Lower leg skin (tissue), 4 donors: ENCODE data around the gene CAMTA1. TPM values are rescaled to one million over a fixed set of nuclear protein-coding genes. Genes with fewer than 3 reads are reported as not detected.

Experiments used
- DNase-seq, 2 donors: peaks; one replicate each; pipeline ENCODE4 v3.0.0-alpha.2; 2019; ENCODE audit warnings: low spot score in 2 of 2
- H3K4me3 ChIP-seq: fragments of 200-600 bp; sonication (generic); 2 replicates; pipeline ENCODE4 v1.5.1; 2017; ENCODE audit warnings: mild to moderate bottlenecking, low read depth; ENCODE audit not compliant: poor library complexity, severe bottlenecking
- POLR2A ChIP-seq, 2 donors: fragments of 450-650 bp; IDR thresholded peaks; one replicate each; pipeline ENCODE4 v1.6.1; 2016 to 2017; ENCODE audit warnings: antibody characterized with exemption in 2 of 2, mild to moderate bottlenecking in 1 of 2, moderate library complexity in 1 of 2
- WGBS, 2 donors: methylation state at CpG; one replicate each; pipeline ENCODE4 v1.1.5; 2018; 5-methylcytosine and 5-hydroxymethylcytosine counted together
- intact Hi-C: fragments of 100-400 bp; cut with DNase I; formaldehyde crosslinking; loops from one replicate; pipeline ENCODE4 v1.15.0; 2023; ENCODE audit warnings: low total_unique reads
- total RNA-seq, 4 donors: library from RNA; depleted of rRNA; stranded (reverse); fragments of >200 nt; gene quantifications; one replicate each; pipeline ENCODE4 v1.1.0, GENCODE V29; 2016
- TF ChIP-seq, protein P1 (sequence below), 3 donors: fragments of 450-650 bp; IDR thresholded peaks; one replicate each; pipeline ENCODE4 v1.5.1; 2016; ENCODE audit warnings: antibody characterized with exemption in 3 of 3, mild to moderate bottlenecking in 3 of 3, moderate library complexity in 2 of 3

Gene CAMTA1
- total RNA-seq, 4 donors from 2014 or later: 24.4 to 52.3 (median 32.9) TPM

DNA sequence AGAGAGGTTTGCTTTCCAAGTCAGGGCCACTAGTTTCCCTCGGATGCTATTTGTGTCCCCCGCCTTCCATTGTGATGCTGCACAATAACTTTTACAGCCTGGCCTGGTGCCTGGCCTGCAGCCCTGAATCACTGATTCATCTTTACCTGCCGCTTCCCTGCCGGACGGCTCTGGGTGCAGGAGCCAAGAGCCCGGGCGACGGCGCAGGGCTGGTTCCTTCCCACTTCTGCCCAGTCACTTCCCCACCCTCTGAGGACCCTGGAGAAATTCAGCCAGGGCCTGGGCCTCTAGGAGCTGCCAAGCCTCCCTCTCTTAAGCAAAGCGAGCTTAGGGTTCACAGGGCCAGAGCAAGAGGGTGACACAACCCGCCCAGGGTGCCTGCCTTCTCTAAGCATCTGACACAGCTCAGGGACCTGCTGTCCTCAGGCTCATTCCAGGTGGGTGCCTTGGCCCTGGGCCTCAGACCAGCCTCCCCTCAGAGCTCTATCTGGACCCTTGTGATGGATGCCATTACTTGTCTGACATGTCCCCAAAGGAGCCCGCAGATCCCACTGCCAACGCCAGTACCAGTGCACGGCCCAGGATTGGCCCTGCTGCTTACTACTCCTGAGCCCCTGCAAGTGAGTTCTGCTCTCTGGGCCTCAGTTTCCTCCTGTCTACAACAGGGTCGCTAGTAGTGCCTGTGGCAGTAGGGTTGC, 604.8 kb downstream of the CAMTA1 start:
- peak; percentile 11 to 83 for DNase-seq
- WGBS, 2 donors: 60 to 73% methylated on average over 11 to 15 of the region's 15 CpGs
- H3K4me3 ChIP-seq: no peak overlapping the region
- TF ChIP-seq POLR2A (IDR thresholded peaks at IDR 0.05): no peak
- TF ChIP-seq, protein P1, sequence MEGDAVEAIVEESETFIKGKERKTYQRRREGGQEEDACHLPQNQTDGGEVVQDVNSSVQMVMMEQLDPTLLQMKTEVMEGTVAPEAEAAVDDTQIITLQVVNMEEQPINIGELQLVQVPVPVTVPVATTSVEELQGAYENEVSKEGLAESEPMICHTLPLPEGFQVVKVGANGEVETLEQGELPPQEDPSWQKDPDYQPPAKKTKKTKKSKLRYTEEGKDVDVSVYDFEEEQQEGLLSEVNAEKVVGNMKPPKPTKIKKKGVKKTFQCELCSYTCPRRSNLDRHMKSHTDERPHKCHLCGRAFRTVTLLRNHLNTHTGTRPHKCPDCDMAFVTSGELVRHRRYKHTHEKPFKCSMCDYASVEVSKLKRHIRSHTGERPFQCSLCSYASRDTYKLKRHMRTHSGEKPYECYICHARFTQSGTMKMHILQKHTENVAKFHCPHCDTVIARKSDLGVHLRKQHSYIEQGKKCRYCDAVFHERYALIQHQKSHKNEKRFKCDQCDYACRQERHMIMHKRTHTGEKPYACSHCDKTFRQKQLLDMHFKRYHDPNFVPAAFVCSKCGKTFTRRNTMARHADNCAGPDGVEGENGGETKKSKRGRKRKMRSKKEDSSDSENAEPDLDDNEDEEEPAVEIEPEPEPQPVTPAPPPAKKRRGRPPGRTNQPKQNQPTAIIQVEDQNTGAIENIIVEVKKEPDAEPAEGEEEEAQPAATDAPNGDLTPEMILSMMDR (IDR thresholded peaks at IDR 0.05): no peak
- intact Hi-C loops: no loop called here

DNA sequence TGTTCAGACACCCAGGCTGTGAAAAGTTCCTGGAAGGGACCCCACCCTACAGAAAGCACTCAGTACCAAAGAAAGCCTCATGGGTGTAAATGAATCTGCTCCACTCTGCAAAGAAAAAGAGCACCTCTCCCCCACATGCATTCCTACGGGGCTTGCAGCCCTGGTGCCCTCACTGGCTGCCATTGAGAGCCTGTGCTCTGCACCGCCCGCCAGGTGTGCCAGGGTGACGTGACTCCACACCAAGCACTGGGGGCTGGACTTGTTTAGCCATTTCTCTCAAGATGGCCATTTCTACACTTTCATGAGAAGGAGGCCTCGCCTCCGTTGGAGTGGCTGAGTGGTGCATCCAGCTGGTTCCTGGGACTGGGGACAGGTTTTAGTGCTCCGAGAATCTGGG, 605.3 kb downstream of the CAMTA1 start:
- DNase-seq: peak in 1 of 2 donors; percentile 56
- TF ChIP-seq POLR2A (IDR thresholded peaks at IDR 0.05): no peak
- TF ChIP-seq, protein P1 (IDR thresholded peaks at IDR 0.05): no peak
- intact Hi-C loops: no loop called here
- no peak overlapping the region for H3K4me3 ChIP-seq
- WGBS, 2 donors: 81 to 91% methylated on average over 7 of the region's 7 CpGs

DNA sequence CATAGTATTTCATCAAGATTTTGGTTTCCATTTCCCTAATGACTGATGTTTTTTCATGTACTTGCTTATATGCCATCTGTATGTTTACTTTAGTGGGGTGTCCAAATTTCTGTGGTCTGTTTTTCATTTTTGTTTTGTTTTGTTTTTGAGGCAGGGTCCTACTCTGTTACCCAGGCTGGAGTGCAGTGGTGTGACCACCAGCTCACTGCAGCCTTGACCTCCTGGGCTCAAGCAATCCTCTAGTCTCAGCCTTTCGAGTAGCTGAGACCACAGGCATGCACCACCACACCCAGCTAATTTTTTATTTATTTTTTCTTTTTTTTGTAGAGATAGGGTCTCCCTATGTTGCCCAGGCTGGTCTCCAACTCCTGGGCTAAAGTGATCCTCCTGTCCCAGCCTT, 607.9 kb downstream of the CAMTA1 start:
- peak in 1 of 2 donors; percentile 36 for DNase-seq
- intact Hi-C loops: no loop called here
- TF ChIP-seq POLR2A (IDR thresholded peaks at IDR 0.05): no peak
- TF ChIP-seq, protein P1 (IDR thresholded peaks at IDR 0.05): no peak

DNA sequence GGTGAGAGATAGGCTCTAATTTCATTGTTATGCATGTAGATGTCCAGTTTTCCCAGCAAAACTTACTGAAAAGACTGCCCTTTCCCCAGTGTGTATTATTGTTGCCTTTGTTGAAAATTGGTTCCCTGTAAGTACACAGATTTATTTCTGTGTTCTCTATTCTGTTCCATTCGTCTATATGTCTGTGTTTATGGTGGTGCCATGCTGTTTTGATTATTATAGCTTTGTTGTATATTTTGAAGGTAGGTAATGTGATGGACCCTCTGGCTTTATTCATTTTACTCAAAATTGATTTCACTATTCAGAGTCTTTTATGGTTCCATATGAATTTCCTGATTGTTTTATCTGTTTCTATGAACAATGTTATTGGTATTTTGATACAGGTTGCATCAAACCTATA, 610.0 kb downstream of the CAMTA1 start:
- DNase-seq: no peak
- intact Hi-C loops: no loop called here
- no peak overlapping the region for H3K4me3 ChIP-seq
- WGBS, 2 donors: 82 to 87% methylated on average over 1 of the region's 1 CpG
- TF ChIP-seq, protein P1 (IDR thresholded peaks at IDR 0.05): no peak
- TF ChIP-seq POLR2A (IDR thresholded peaks at IDR 0.05): no peak

More for the DNA sequence above, 607.9 kb downstream of the CAMTA1 start:
- WGBS, 2 donors: 77 to 95% methylated on average over 1 of the region's 1 CpG
- H3K4me3 ChIP-seq: no peak overlapping the region

DNA sequence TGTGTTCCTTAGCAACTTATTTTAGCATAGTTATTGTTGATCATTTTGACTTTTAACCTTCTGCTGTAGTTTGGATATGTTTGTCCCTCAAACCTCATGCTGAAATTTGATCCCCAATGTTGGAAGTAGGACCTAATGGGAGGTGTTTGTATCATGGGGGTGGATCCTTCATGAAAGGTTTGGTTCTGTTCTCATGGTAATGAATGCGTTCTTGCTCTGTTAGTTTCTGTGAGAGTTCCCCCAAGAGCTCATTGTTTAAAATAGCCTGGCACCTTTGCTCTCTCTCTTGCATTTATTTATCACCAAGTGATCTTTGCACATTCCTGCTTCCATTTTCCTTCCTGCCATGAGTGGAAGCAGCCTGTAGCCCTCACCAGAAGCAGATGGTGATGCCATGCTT, 613.7 kb downstream of the CAMTA1 start:
- TF ChIP-seq, protein P1 (IDR thresholded peaks at IDR 0.05): no peak
- no peak for TF ChIP-seq POLR2A (IDR thresholded peaks at IDR 0.05)
- 61 to 80% methylated on average over 1 of the region's 1 CpG for WGBS, 2 donors
- no peak for DNase-seq
- intact Hi-C loops: no loop called here
- no peak overlapping the region for H3K4me3 ChIP-seq
